Measurements from ENCODE around the gene PIGN. TPM values are rescaled to one million over a fixed set of nuclear protein-coding genes. Genes with fewer than 3 reads are reported as not detected.

Gene PIGN
- total RNA-seq, 4 donors from 2014 or later = 10.6 to 16.9 (median 12.4) TPM

- H3K36me3 ChIP-seq = peaks cover 0 to 18% (median 1%) of the 10 kb centered on the region in 4 donors
- no peak overlapping the region for H3K4me3 ChIP-seq
- H3K4me1 ChIP-seq = no peaks in the 10 kb centered on the region
- no peaks in the 10 kb centered on the region for H3K9me3 ChIP-seq
- TF ChIP-seq CTCF (IDR thresholded peaks at IDR 0.05) (no peak), POLR2AphosphoS5 (IDR thresholded peaks at IDR 0.05) (no peak)
- H3K27ac ChIP-seq (replicated peaks in 1 of 4) = no peak overlapping the region
- intact Hi-C loops (cut with DNase I) = no loop called here
- WGBS = 93% methylated on average over 7 of the region's 7 CpGs
- no peaks in the 10 kb centered on the region for H3K27me3 ChIP-seq
- DNase-seq (ENCODE audit: extremely low spot score) = no peak
These were observed 22.5 kb downstream of the PIGN start for GRCh38 chr18:62164310-62164709.

DNA sequence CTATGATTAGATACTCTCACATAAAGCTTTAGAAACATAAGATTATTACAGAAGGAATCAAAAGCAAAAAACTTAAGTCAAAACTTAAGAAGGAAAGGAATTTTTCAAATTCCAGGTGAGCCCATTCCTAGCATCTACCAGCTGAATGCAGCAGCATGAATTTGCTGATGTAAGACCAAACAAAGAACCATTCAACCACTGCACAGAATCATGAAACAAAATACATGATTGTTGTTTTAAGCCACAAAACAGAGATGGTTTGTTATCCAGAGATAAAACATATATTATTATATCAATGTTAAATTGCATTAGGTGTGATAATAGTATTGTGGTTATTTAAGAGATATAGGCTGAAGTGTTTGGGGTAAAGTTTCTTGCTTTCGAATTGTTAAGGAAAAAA, 29.0 kb downstream of the PIGN start:
- no peak for TF ChIP-seq POLR2A (IDR thresholded peaks at IDR 0.05; ENCODE audit: low read depth)
- no peak for TF ChIP-seq POLR2AphosphoS5 (IDR thresholded peaks at IDR 0.05)
- no peak for TF ChIP-seq EP300 (IDR thresholded peaks at IDR 0.05)
- no peak for TF ChIP-seq CTCF (IDR thresholded peaks at IDR 0.05)
- no peaks in the 10 kb centered on the region for H3K4me1 ChIP-seq
- H3K36me3 ChIP-seq = peaks cover 0 to 52% (median 13%) of the 10 kb centered on the region in 4 donors
- H3K9me3 ChIP-seq = no peaks in the 10 kb centered on the region
- DNase-seq (ENCODE audit: extremely low spot score) = no peak
- H3K4me3 ChIP-seq = no peak overlapping the region
- no peaks in the 10 kb centered on the region for H3K27me3 ChIP-seq
- H3K27ac ChIP-seq (replicated peaks in 1 of 4) = no peak overlapping the region
- whole genome bisulfite sequencing = 88% methylated on average over 1 of the region's 1 CpG
- intact Hi-C loops (cut with DNase I) = no loop called here

GRCh38 chr18:62152844-62153243, 34.0 kb downstream of the PIGN start:
- WGBS = 100% methylated on average over 1 of the region's 1 CpG
- intact Hi-C loops (cut with DNase I) = no loop called here
- Histone ChIP-seq H3K27ac (replicated peaks in 1 of 4) (no peak overlapping the region), H3K9me3 (no peaks in the 10 kb centered on the region), H3K4me1 (no peaks in the 10 kb centered on the region), H3K27me3 (no peaks in the 10 kb centered on the region), H3K36me3 (peaks cover 0 to 54% (median 18%) of the 10 kb centered on the region in 4 donors), H3K4me3 (no peak overlapping the region)
- TF ChIP-seq POLR2A (IDR thresholded peaks at IDR 0.05; ENCODE audit: low read depth) = no peak
- no peak for TF ChIP-seq POLR2AphosphoS5 (IDR thresholded peaks at IDR 0.05)
- TF ChIP-seq CTCF (IDR thresholded peaks at IDR 0.05) = no peak
- TF ChIP-seq EP300 (IDR thresholded peaks at IDR 0.05) = no peak
- DNase-seq (ENCODE audit: extremely low spot score) = no peak

DNA sequence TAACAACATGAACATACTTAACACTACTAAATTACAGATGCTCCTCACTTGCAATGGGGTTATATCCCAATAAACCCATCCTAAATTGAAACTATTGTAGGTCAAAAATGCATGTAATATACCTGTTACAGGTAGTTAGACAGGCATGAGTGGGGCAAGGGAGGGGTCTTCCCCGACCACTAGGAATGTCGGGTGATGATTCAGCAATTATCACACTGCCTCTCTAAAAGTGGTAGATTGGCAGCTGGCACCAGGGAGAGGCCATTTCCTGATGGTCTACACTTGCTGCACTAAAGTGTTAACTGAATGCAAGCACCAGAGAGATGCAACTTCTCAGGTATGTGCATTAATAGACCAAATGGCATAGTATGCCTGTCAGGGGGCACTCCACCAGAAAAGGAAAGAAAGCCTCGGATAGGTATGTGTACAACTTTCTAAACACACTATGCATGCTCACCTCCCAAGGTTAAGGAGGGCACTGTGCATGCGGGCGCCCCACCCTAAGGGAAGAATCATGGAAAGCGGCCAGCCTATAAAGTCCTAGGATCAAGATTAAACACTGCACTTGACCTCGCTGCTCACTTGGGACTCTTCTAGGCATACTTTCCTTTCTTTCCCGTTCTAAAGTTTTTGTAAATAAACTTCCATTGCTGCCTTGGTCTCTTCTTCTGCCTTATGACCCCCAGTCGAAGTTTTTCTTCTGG, 35.6 kb downstream of the PIGN start:
- TF ChIP-seq POLR2AphosphoS5 (IDR thresholded peaks at IDR 0.05) (no peak), POLR2A (IDR thresholded peaks at IDR 0.05; ENCODE audit: low read depth) (no peak), EP300 (IDR thresholded peaks at IDR 0.05) (no peak), CTCF (IDR thresholded peaks at IDR 0.05) (no peak)
- no peak for DNase-seq (ENCODE audit: extremely low spot score)
- 85% methylated on average over 9 of the region's 9 CpGs for WGBS
- peaks cover 0 to 46% (median 20%) of the 10 kb centered on the region in 4 donors for H3K36me3 ChIP-seq
- no peaks in the 10 kb centered on the region for H3K27me3 ChIP-seq
- no peaks in the 10 kb centered on the region for H3K9me3 ChIP-seq
- intact Hi-C loops (cut with DNase I) = no loop called here
- no peaks in the 10 kb centered on the region for H3K4me1 ChIP-seq
- H3K27ac ChIP-seq (replicated peaks in 1 of 4) = no peak overlapping the region
- no peak overlapping the region for H3K4me3 ChIP-seq

- H3K9me3 ChIP-seq = no peaks in the 10 kb centered on the region
- H3K4me1 ChIP-seq = no peaks in the 10 kb centered on the region
- intact Hi-C loops (cut with DNase I) = no loop called here
- no peak for DNase-seq (ENCODE audit: extremely low spot score)
- H3K36me3 ChIP-seq = peaks cover 0 to 31% (median 19%) of the 10 kb centered on the region in 4 donors
- H3K27ac ChIP-seq (replicated peaks in 1 of 4) = no peak overlapping the region
- TF ChIP-seq POLR2A (IDR thresholded peaks at IDR 0.05; ENCODE audit: low read depth) (no peak), CTCF (IDR thresholded peaks at IDR 0.05) (no peak), POLR2AphosphoS5 (IDR thresholded peaks at IDR 0.05) (no peak), EP300 (IDR thresholded peaks at IDR 0.05) (no peak)
- no peak overlapping the region for H3K4me3 ChIP-seq
- no peaks in the 10 kb centered on the region for H3K27me3 ChIP-seq
- WGBS = 98% methylated on average over 2 of the region's 2 CpGs
These were observed 42.5 kb downstream of the PIGN start for GRCh38 chr18:62144338-62144737.

Measured in esophagus muscularis mucosa (tissue), 4 donors.